HL-60 (cell line): ENCODE results near the gene FBXO8.

Experiments used
- DNase-seq, 2 experiments: peaks; one replicate each; pipeline ENCODE4 v3.0.0-alpha.2; 2010 to 2020; ENCODE audit warnings: low read depth in 1 of 2, low spot score in 1 of 2
- H3K27ac ChIP-seq: fragments of 250-450 bp; sonication (Bioruptor Pico); replicated peaks from 2 replicates; pipeline ENCODE4 v1.5.1; 2020; ENCODE audit warnings: mild to moderate bottlenecking, moderate library complexity
- H3K27me3 ChIP-seq: fragments of 250-450 bp; sonication (Bioruptor Pico); 2 replicates; pipeline ENCODE4 v1.5.1; 2021; ENCODE audit warnings: mild to moderate bottlenecking, moderate library complexity; ENCODE audit not compliant: insufficient read depth, poor library complexity, severe bottlenecking
- H3K4me3 ChIP-seq: replicated peaks from 2 replicates; pipeline ENCODE4 v1.5.1; 2011; ENCODE audit warnings: mild to moderate bottlenecking, control low read depth, low read length; ENCODE audit not compliant: insufficient read depth
- GABPA ChIP-seq: IDR thresholded peaks from 2 replicates; pipeline ENCODE4 v1.6.1; 2012; ENCODE audit warnings: low read depth
- POLR2AphosphoS5 ChIP-seq: IDR thresholded peaks from 2 replicates; pipeline ENCODE4 v1.6.1; 2012; ENCODE audit warnings: low read depth
- SPI1 ChIP-seq: IDR thresholded peaks from 2 replicates; pipeline ENCODE4 v1.6.1; 2012; ENCODE audit warnings: low read depth, mild to moderate bottlenecking, borderline replicate concordance
- TF ChIP-seq, protein P1 (sequence below): IDR thresholded peaks from 2 replicates; pipeline ENCODE4 v1.6.1; 2012; ENCODE audit warnings: low read depth; ENCODE audit not compliant: insufficient replicate concordance
- TF ChIP-seq, protein P2 (sequence below): IDR thresholded peaks from one replicate; pipeline ENCODE4 v1.5.1; 2011; ENCODE audit warnings: low read length, control low read depth, inconsistent platforms; ENCODE audit not compliant: insufficient read depth

The FBXO8 gene

DNA sequence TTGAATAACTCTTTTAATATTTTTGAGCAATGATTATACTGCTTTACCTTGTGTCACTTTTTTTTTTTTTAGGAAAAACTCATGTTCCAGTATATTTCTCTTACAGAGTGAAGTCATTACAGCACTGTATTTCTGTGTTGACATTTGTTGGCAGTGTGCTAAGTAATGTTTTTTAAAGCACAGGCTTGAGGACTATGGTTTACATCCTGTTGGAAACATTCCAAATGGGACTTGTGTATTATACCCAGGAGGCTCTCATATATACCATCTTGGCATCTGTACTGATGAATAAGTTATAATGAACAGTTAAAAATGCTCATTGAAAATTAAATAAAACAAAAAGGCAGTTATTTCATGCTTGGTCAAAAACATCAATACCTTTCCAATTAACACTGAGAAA lies 34.1 kb upstream of the FBXO8 start:
- no peak overlapping the region for H3K4me3 ChIP-seq
- no peaks in the 10 kb centered on the region for H3K27me3 ChIP-seq
- no peak overlapping the region for H3K27ac ChIP-seq
- TF ChIP-seq POLR2AphosphoS5 (no peak), GABPA (no peak), SPI1 (no peak)
- TF ChIP-seq, protein P1, sequence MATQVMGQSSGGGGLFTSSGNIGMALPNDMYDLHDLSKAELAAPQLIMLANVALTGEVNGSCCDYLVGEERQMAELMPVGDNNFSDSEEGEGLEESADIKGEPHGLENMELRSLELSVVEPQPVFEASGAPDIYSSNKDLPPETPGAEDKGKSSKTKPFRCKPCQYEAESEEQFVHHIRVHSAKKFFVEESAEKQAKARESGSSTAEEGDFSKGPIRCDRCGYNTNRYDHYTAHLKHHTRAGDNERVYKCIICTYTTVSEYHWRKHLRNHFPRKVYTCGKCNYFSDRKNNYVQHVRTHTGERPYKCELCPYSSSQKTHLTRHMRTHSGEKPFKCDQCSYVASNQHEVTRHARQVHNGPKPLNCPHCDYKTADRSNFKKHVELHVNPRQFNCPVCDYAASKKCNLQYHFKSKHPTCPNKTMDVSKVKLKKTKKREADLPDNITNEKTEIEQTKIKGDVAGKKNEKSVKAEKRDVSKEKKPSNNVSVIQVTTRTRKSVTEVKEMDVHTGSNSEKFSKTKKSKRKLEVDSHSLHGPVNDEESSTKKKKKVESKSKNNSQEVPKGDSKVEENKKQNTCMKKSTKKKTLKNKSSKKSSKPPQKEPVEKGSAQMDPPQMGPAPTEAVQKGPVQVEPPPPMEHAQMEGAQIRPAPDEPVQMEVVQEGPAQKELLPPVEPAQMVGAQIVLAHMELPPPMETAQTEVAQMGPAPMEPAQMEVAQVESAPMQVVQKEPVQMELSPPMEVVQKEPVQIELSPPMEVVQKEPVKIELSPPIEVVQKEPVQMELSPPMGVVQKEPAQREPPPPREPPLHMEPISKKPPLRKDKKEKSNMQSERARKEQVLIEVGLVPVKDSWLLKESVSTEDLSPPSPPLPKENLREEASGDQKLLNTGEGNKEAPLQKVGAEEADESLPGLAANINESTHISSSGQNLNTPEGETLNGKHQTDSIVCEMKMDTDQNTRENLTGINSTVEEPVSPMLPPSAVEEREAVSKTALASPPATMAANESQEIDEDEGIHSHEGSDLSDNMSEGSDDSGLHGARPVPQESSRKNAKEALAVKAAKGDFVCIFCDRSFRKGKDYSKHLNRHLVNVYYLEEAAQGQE, result no peak
- TF ChIP-seq, protein P2, sequence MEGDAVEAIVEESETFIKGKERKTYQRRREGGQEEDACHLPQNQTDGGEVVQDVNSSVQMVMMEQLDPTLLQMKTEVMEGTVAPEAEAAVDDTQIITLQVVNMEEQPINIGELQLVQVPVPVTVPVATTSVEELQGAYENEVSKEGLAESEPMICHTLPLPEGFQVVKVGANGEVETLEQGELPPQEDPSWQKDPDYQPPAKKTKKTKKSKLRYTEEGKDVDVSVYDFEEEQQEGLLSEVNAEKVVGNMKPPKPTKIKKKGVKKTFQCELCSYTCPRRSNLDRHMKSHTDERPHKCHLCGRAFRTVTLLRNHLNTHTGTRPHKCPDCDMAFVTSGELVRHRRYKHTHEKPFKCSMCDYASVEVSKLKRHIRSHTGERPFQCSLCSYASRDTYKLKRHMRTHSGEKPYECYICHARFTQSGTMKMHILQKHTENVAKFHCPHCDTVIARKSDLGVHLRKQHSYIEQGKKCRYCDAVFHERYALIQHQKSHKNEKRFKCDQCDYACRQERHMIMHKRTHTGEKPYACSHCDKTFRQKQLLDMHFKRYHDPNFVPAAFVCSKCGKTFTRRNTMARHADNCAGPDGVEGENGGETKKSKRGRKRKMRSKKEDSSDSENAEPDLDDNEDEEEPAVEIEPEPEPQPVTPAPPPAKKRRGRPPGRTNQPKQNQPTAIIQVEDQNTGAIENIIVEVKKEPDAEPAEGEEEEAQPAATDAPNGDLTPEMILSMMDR, result no peak
- no peak for DNase-seq

DNA sequence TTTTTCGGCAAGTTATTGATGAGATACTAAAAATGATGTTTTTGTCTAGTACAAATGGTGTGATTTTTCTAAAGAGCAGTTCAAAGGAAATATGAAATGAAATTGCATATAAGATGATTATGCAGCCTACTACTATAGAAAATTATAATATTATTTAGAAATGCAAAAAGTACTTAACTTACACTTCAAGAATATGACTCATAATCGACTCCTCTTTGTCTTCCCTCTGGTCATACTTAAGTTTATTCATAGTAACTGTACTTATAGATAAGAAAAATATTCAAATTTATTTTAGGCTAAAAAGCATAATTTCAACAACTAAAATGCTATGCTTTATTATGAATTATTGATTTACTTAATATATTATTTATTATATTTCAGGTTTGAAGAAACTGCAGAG lies 33.5 kb upstream of the FBXO8 start:
- no peak for TF ChIP-seq SPI1
- TF ChIP-seq POLR2AphosphoS5, result no peak
- TF ChIP-seq, protein P2, result no peak
- TF ChIP-seq GABPA, result no peak
- TF ChIP-seq, protein P1, result no peak
- no peak overlapping the region for H3K4me3 ChIP-seq
- no peak for DNase-seq
- no peaks in the 10 kb centered on the region for H3K27me3 ChIP-seq
- H3K27ac ChIP-seq, result no peak overlapping the region

DNA sequence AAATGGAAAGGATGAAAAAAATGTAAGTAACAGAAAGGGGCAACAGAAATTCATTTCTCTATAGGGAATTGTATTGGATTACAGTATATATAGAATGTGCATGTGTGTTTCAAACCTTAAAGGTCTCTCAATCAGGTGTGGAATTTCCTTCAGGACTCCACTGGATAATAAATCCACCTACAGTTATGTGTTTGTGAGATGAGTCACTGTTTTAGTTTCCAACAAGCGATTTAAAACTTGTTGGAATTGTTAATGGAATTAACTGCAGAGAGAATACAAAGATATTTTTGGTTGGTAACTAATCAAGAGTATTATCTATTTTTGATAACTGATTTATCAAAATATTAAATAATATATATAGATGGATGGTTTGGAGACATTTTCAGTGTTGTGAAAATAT lies 33.1 kb upstream of the FBXO8 start:
- no peak overlapping the region for H3K27ac ChIP-seq
- no peak for DNase-seq
- H3K4me3 ChIP-seq, result no peak overlapping the region
- TF ChIP-seq GABPA (no peak), POLR2AphosphoS5 (no peak), SPI1 (no peak)
- TF ChIP-seq, protein P1, result no peak
- TF ChIP-seq, protein P2, result no peak
- no peaks in the 10 kb centered on the region for H3K27me3 ChIP-seq
